ENCODE measurements around the gene CBLIF. TPM values are rescaled to one million over a fixed set of nuclear protein-coding genes. Genes with fewer than 3 reads are reported as not detected.

CBLIF gene
- total RNA-seq, 1 experiment from 2014 or later, result not detected

DNA sequence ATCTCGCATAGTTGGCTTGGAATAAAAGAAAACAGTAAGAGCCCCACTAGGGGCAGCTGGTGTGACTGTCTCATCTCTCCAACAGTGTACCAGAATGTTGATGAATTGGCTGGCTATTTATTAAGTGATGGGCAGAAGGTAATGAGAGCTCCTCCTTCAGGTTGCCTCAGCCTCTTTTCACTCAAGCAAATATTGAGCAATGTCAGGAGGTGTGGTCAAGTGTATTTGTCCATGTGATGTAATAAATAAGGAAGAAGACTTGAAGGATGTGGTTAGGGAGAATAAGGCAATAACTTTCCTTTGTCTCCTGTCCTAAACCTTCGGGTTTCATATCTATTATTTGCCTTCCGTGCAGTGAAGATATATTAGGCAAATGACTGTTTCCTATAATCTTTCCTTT lies 21.1 kb upstream of the CBLIF start, which contains the start of gene TCN1:
TCN1 (minus strand) TSS at position 91 of the 400 bp plus-strand sequence; CDS start at position 74, 17 bp downstream.
- H3F3A ChIP-seq (ENCODE audit: low read length, unreplicated experiment), result no peaks in the 10 kb centered on the region
- ATAC-seq (no peak), DNase-seq (peak; percentile 93)
- H3K9me2 ChIP-seq (replicated peaks; ENCODE audit: low read length), result no peaks in the 10 kb centered on the region
- H4K20me1 ChIP-seq (ENCODE audit: low read length), result no peaks in the 10 kb centered on the region
- H3K4me2 ChIP-seq (ENCODE audit: low read length), result peak within 1 kb of the TSS; percentile 21
- H3K4me1 ChIP-seq (ENCODE audit: insufficient read depth, low read length), result peaks cover 29% of the 10 kb centered on the region
- TF ChIP-seq EZH2phosphoT487 (IDR thresholded peaks at IDR 0.05; ENCODE audit: borderline replicate concordance, low read length), result no peak
- no peak for TF ChIP-seq EZH2 (IDR thresholded peaks at IDR 0.05; ENCODE audit: low read length, unreplicated experiment)
- TF ChIP-seq CTCF (conservative IDR thresholded peaks at IDR 0.05; ENCODE audit: low read depth, low read length), result peak; percentile 56
- POLR2A ChIA-PET (ENCODE audit: unreplicated experiment), result no interaction called here
- H2AFZ ChIP-seq (ENCODE audit: low read length), result no peak within 1 kb of the TSS
- intact Hi-C loops (cut with micrococcal nuclease), result no loop called here
- H3K4me3 ChIP-seq (ENCODE audit: low read length), result no peak within 1 kb of the TSS
- CTCF ChIA-PET, result interaction anchor here (0.6 kb wide), 1 partner anchor 53 kb away, joined by 4 read pairs; no protein-coding TSS in a partner anchor
- H3K36me3 ChIP-seq (ENCODE audit: low read depth, low read length), result no peaks in the 10 kb centered on the region
- H3K27me3 ChIP-seq (ENCODE audit: low read length), result no peaks in the 10 kb centered on the region
- no peaks in the 10 kb centered on the region for H3K79me2 ChIP-seq (ENCODE audit: low read length)
- peak within 1 kb of the TSS; percentile 51 for H3K9ac ChIP-seq (ENCODE audit: low read length)
- H3K27ac ChIP-seq (ENCODE audit: low read length), result peak within 1 kb of the TSS; percentile 91
- no TSS peak for BruUV-seq (replicated peaks)
- H3K9me3 ChIP-seq (ENCODE audit: low read length), result no peaks in the 10 kb centered on the region

- Histone ChIP-seq H3K27ac (ENCODE audit: low read length) (peak overlapping the region; percentile 91), H3K9me2 (replicated peaks; ENCODE audit: low read length) (no peaks in the 10 kb centered on the region), H3K4me2 (ENCODE audit: low read length) (peak overlapping the region; percentile 38), H3K9ac (ENCODE audit: low read length) (peak overlapping the region; percentile 51), H3K4me1 (ENCODE audit: insufficient read depth, low read length) (peaks cover 29% of the 10 kb centered on the region), H2AFZ (ENCODE audit: low read length) (no peak overlapping the region), H3K4me3 (ENCODE audit: low read length) (no peak overlapping the region), H3K9me3 (ENCODE audit: low read length) (no peaks in the 10 kb centered on the region), H3K79me2 (ENCODE audit: low read length) (no peaks in the 10 kb centered on the region), H3K27me3 (ENCODE audit: low read length) (no peaks in the 10 kb centered on the region), H3K36me3 (ENCODE audit: low read depth, low read length) (no peaks in the 10 kb centered on the region), H3F3A (ENCODE audit: low read length, unreplicated experiment) (no peaks in the 10 kb centered on the region), H4K20me1 (ENCODE audit: low read length) (no peaks in the 10 kb centered on the region)
- peak; percentile 86 for DNase-seq
- intact Hi-C loops (cut with micrococcal nuclease), result no loop called here
- no TSS peak for BruUV-seq (replicated peaks)
- CTCF ChIA-PET, result no interaction called here
- ATAC-seq, result peak; percentile 56
- TF ChIP-seq EZH2 (IDR thresholded peaks at IDR 0.05; ENCODE audit: low read length, unreplicated experiment), result no peak
- TF ChIP-seq EZH2phosphoT487 (IDR thresholded peaks at IDR 0.05; ENCODE audit: borderline replicate concordance, low read length), result no peak
- no peak for TF ChIP-seq CTCF (conservative IDR thresholded peaks at IDR 0.05; ENCODE audit: low read depth, low read length)
- POLR2A ChIA-PET (ENCODE audit: unreplicated experiment), result no interaction called here
Observed at GRCh38 chr11:59865031-59865430, 19.7 kb upstream of the CBLIF start.

DNA sequence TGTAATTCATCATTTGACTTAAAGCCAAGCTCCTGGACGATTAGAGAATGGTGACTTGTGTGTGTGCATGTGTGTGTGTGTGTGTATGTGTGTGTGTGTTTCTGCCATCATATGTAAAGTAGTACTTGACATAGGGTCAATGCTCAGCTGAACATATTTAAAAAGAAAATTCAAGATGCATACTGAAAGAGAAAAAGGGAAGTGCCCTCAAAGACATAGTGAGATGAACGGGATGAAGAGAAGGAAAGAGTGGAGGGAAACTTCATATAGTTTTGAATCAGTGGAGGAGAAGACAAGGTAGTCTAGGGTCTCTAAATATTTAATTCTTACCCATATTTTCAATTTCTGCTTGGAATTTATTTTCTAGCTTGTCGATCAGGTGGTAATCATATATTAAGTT lies 17.0 kb upstream of the CBLIF start:
- H3K4me1 ChIP-seq (ENCODE audit: insufficient read depth, low read length), result peaks cover 41% of the 10 kb centered on the region
- ChIA-PET POLR2A (ENCODE audit: unreplicated experiment) (no interaction called here), CTCF (interaction anchor here (0.6 kb wide), 1 partner anchor 1236 kb away, joined by 4 read pairs; no protein-coding TSS in a partner anchor)
- no peaks in the 10 kb centered on the region for H3F3A ChIP-seq (ENCODE audit: low read length, unreplicated experiment)
- H3K79me2 ChIP-seq (ENCODE audit: low read length), result no peaks in the 10 kb centered on the region
- H3K4me2 ChIP-seq (ENCODE audit: low read length), result no peak overlapping the region
- H3K9me2 ChIP-seq (replicated peaks; ENCODE audit: low read length), result no peaks in the 10 kb centered on the region
- no peak overlapping the region for H3K9ac ChIP-seq (ENCODE audit: low read length)
- no peaks in the 10 kb centered on the region for H3K36me3 ChIP-seq (ENCODE audit: low read depth, low read length)
- H4K20me1 ChIP-seq (ENCODE audit: low read length), result no peaks in the 10 kb centered on the region
- H3K27ac ChIP-seq (ENCODE audit: low read length), result no peak overlapping the region
- no peak overlapping the region for H3K4me3 ChIP-seq (ENCODE audit: low read length)
- DNase-seq (no peak), ATAC-seq (no peak)
- no peaks in the 10 kb centered on the region for H3K9me3 ChIP-seq (ENCODE audit: low read length)
- H3K27me3 ChIP-seq (ENCODE audit: low read length), result no peaks in the 10 kb centered on the region
- no peak overlapping the region for H2AFZ ChIP-seq (ENCODE audit: low read length)
- TF ChIP-seq EZH2phosphoT487 (IDR thresholded peaks at IDR 0.05; ENCODE audit: borderline replicate concordance, low read length) (no peak), EZH2 (IDR thresholded peaks at IDR 0.05; ENCODE audit: low read length, unreplicated experiment) (no peak), CTCF (conservative IDR thresholded peaks at IDR 0.05; ENCODE audit: low read depth, low read length) (no peak)
- BruUV-seq (replicated peaks), result no TSS peak
- intact Hi-C loops (cut with micrococcal nuclease), result no loop called here
